Measurements from ENCODE around the gene MTCL1. TPM values are rescaled to one million over a fixed set of nuclear protein-coding genes. Genes with fewer than 3 reads are reported as not detected.

MTCL1 gene
- total RNA-seq, 1 experiment from 2014 or later: 22.7 TPM

DNA sequence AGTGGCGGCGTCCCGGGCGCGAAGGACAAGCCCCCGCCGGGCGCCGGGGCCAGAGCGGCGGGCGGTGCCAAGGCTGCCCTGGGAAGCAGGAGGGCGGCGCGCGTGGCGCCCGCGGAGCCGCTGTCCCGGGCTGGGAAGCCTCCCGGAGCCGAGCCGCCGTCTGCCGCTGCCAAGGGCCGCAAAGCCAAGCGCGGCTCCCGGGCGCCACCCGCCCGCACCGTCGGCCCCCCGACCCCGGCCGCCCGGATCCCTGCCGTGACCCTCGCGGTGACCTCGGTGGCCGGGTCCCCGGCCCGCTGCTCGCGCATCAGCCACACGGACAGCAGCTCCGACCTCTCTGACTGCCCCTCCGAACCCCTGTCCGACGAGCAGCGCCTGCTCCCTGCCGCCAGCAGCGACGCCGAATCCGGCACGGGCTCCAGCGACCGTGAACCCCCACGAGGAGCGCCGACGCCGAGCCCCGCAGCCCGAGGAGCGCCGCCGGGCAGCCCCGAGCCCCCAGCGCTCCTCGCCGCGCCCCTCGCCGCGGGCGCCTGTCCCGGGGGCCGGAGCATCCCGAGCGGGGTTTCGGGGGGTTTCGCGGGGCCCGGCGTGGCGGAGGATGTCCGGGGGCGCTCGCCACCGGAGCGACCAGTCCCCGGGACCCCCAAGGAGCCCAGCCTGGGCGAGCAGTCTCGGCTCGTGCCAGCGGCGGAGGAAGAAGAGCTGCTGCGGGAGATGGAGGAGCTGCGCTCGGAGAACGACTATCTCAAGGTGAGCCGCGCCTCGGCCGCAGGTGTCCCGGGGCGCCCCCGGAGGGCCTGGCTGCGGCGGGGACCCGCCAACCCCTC lies 820 bp downstream of the MTCL1 start:
- no peaks in the 10 kb centered on the region for H3K27me3 ChIP-seq (ENCODE audit: insufficient read depth, low read length)
- H3K27ac ChIP-seq (ENCODE audit: low read depth, low read length): peak overlapping the region; percentile 70; the same call in 1 of the 2 replicates
- no peak overlapping the region for H2AFZ ChIP-seq (ENCODE audit: low read depth, low read length, poor library complexity, severe bottlenecking)
- TF ChIP-seq CBX3 (IDR thresholded peaks at IDR 0.05; ENCODE audit: low read depth) (no peak), YY1 (IDR thresholded peaks at IDR 0.05; ENCODE audit: extremely low read depth, insufficient replicate concordance, low read depth, low read length) (no peak), EZH2phosphoT487 (IDR thresholded peaks at IDR 0.05; ENCODE audit: borderline replicate concordance) (no peak), EZH2 (IDR thresholded peaks at IDR 0.05) (no peak), ZFX (IDR thresholded peaks at IDR 0.05) (no peak), SP1 (IDR thresholded peaks at IDR 0.05; ENCODE audit: low read depth) (no peak), CEBPB (IDR thresholded peaks at IDR 0.05; ENCODE audit: low read depth) (no peak), JUND (IDR thresholded peaks at IDR 0.05) (no peak), POLR2A (IDR thresholded peaks at IDR 0.05; ENCODE audit: borderline replicate concordance, extremely low read depth, insufficient read depth, insufficient read length) (no peak), EGR1 (IDR thresholded peaks at IDR 0.05; ENCODE audit: low read depth) (no peak), RAD21 (IDR thresholded peaks at IDR 0.05; ENCODE audit: low read depth) (no peak), SIN3A (IDR thresholded peaks at IDR 0.05; ENCODE audit: low read depth) (no peak), SRF (IDR thresholded peaks at IDR 0.05; ENCODE audit: low read depth) (no peak), ZNF274 (IDR thresholded peaks at IDR 0.05; ENCODE audit: low read depth, low read length) (no peak), TCF7L2 (IDR thresholded peaks at IDR 0.05; ENCODE audit: borderline replicate concordance, extremely low read depth, insufficient read depth, insufficient read length) (no peak), ELF1 (IDR thresholded peaks at IDR 0.05; ENCODE audit: borderline replicate concordance, low read depth) (no peak)
- TF ChIP-seq, protein P1, sequence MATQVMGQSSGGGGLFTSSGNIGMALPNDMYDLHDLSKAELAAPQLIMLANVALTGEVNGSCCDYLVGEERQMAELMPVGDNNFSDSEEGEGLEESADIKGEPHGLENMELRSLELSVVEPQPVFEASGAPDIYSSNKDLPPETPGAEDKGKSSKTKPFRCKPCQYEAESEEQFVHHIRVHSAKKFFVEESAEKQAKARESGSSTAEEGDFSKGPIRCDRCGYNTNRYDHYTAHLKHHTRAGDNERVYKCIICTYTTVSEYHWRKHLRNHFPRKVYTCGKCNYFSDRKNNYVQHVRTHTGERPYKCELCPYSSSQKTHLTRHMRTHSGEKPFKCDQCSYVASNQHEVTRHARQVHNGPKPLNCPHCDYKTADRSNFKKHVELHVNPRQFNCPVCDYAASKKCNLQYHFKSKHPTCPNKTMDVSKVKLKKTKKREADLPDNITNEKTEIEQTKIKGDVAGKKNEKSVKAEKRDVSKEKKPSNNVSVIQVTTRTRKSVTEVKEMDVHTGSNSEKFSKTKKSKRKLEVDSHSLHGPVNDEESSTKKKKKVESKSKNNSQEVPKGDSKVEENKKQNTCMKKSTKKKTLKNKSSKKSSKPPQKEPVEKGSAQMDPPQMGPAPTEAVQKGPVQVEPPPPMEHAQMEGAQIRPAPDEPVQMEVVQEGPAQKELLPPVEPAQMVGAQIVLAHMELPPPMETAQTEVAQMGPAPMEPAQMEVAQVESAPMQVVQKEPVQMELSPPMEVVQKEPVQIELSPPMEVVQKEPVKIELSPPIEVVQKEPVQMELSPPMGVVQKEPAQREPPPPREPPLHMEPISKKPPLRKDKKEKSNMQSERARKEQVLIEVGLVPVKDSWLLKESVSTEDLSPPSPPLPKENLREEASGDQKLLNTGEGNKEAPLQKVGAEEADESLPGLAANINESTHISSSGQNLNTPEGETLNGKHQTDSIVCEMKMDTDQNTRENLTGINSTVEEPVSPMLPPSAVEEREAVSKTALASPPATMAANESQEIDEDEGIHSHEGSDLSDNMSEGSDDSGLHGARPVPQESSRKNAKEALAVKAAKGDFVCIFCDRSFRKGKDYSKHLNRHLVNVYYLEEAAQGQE (IDR thresholded peaks at IDR 0.05; ENCODE audit: low read depth): no peak
- TF ChIP-seq, protein P2, sequence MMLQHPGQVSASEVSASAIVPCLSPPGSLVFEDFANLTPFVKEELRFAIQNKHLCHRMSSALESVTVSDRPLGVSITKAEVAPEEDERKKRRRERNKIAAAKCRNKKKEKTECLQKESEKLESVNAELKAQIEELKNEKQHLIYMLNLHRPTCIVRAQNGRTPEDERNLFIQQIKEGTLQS (IDR thresholded peaks at IDR 0.05): no peak
- TF ChIP-seq, protein P3, sequence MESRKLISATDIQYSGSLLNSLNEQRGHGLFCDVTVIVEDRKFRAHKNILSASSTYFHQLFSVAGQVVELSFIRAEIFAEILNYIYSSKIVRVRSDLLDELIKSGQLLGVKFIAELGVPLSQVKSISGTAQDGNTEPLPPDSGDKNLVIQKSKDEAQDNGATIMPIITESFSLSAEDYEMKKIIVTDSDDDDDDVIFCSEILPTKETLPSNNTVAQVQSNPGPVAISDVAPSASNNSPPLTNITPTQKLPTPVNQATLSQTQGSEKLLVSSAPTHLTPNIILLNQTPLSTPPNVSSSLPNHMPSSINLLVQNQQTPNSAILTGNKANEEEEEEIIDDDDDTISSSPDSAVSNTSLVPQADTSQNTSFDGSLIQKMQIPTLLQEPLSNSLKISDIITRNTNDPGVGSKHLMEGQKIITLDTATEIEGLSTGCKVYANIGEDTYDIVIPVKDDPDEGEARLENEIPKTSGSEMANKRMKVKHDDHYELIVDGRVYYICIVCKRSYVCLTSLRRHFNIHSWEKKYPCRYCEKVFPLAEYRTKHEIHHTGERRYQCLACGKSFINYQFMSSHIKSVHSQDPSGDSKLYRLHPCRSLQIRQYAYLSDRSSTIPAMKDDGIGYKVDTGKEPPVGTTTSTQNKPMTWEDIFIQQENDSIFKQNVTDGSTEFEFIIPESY (IDR thresholded peaks at IDR 0.05; ENCODE audit: extremely low read depth, insufficient replicate concordance, low read length): no peak
- TF ChIP-seq, protein P4, sequence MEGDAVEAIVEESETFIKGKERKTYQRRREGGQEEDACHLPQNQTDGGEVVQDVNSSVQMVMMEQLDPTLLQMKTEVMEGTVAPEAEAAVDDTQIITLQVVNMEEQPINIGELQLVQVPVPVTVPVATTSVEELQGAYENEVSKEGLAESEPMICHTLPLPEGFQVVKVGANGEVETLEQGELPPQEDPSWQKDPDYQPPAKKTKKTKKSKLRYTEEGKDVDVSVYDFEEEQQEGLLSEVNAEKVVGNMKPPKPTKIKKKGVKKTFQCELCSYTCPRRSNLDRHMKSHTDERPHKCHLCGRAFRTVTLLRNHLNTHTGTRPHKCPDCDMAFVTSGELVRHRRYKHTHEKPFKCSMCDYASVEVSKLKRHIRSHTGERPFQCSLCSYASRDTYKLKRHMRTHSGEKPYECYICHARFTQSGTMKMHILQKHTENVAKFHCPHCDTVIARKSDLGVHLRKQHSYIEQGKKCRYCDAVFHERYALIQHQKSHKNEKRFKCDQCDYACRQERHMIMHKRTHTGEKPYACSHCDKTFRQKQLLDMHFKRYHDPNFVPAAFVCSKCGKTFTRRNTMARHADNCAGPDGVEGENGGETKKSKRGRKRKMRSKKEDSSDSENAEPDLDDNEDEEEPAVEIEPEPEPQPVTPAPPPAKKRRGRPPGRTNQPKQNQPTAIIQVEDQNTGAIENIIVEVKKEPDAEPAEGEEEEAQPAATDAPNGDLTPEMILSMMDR (IDR thresholded peaks at IDR 0.05 in 2 of 3, conservative IDR thresholded peaks at IDR 0.05 in 1 of 3; ENCODE audit: borderline replicate concordance in 1 of 3, insufficient read depth in 1 of 3, low read depth in 2 of 3, low read length in 2 of 3): no peak
- ATAC-seq (peak; percentile 3; the same call in 1 of the 2 replicates), DNase-seq (ENCODE audit: low read depth, low spot score) (no peak)
- H3K9me3 ChIP-seq (ENCODE audit: control insufficient read depth in 1 of 2, insufficient read depth in 1 of 2, low read depth in 1 of 2, low read length in 2 of 2): no peaks in the 10 kb centered on the region
- RAD21 ChIA-PET (ENCODE audit: low non-redundant PET in 1 of 2, low total read pairs in 2 of 2, uncharacterized antibody in 2 of 2, unreplicated experiment in 2 of 2): no interaction called here
- peaks cover 17 to 35% of the 10 kb centered on the region in 2 experiments; a peak in 3 of 4 replicates for H3K4me1 ChIP-seq (ENCODE audit: control insufficient read depth in 1 of 2, insufficient read depth in 2 of 2, low read length in 2 of 2)
- no peaks in the 10 kb centered on the region for H3K9me2 ChIP-seq (ENCODE audit: insufficient read depth)
- intact Hi-C loops (cut with micrococcal nuclease): no loop called here
- no TSS peak for BruUV-seq (replicated peaks)
- no peaks in the 10 kb centered on the region for H4K20me1 ChIP-seq (ENCODE audit: insufficient read depth)
- POLR2A ChIA-PET: no interaction called here
- H3K79me2 ChIP-seq (ENCODE audit: insufficient read depth, low read length): peaks cover 36% of the 10 kb centered on the region
- CTCF ChIA-PET: interaction anchor here (0.8 to 1.6 kb wide), 2 partner anchors 9 to 10 kb away, joined by 4 read pairs; no protein-coding TSS in a partner anchor
- H3K9ac ChIP-seq (ENCODE audit: low read length): peak overlapping the region; percentile 65
- H3K4me2 ChIP-seq (ENCODE audit: low read length): peak overlapping the region; percentile 87
- peak overlapping the region; percentile 50 to 65 for H3K4me3 ChIP-seq (replicated peaks in 1 of 2; ENCODE audit: low read depth in 1 of 2, low read length in 2 of 2)
- H3K36me3 ChIP-seq (ENCODE audit: control insufficient read depth in 1 of 2, insufficient read depth in 2 of 2, low read length in 2 of 2): no peaks in the 10 kb centered on the region; a peak in 1 of 4 replicates

Data from HCT116 (cell line).